DND-41 (cell line): ENCODE measurements around the gene WDR38.

ENCODE experiments used
- ATAC-seq: fragments of 200-7000 bp; cut with Tn5 transposase; 3 replicates; pipeline ENCODE4 v1.9.1; 2021; ENCODE audit warnings: low read depth; ENCODE audit not compliant: insufficient read depth
- DNase-seq: peaks from one replicate; pipeline ENCODE4 v3.0.0-alpha.2; 2020
- H2AFZ ChIP-seq: 2 replicates; pipeline ENCODE4 v1.6.0; 2012; ENCODE audit warnings: low read depth, low read length
- H3K27ac ChIP-seq: 2 replicates; pipeline ENCODE4 v1.5.1; 2012; ENCODE audit warnings: low read length, inconsistent platforms
- H3K27me3 ChIP-seq: fragments of 200-600 bp; sonication (generic); 2 replicates; pipeline ENCODE4 v1.6.0; 2012; ENCODE audit warnings: low read length, mild to moderate bottlenecking, inconsistent platforms; ENCODE audit not compliant: insufficient read depth, poor library complexity
- H3K36me3 ChIP-seq: 2 replicates; pipeline ENCODE4 v1.5.1; 2012; ENCODE audit warnings: low read length, inconsistent platforms; ENCODE audit not compliant: insufficient read depth
- H3K4me1 ChIP-seq: 2 replicates; pipeline ENCODE4 v1.5.1; 2012; ENCODE audit warnings: mild to moderate bottlenecking, low read length; ENCODE audit not compliant: insufficient read depth
- H3K4me2 ChIP-seq: 2 replicates; pipeline ENCODE4 v1.6.0; 2012; ENCODE audit warnings: mild to moderate bottlenecking, moderate library complexity, low read length, inconsistent platforms; ENCODE audit not compliant: insufficient read depth
- H3K4me3 ChIP-seq, 2 experiments: fragments of 200-600 bp in 1 of 2; shearing (Covaris generic) in 1 of 2; 2 replicates each; pipeline ENCODE4 v1.5.1; 2012 to 2016; ENCODE audit warnings: inconsistent platforms in 2 of 2, low read length in 2 of 2, mild to moderate bottlenecking in 2 of 2, low read depth in 1 of 2, moderate library complexity in 1 of 2
- H3K79me2 ChIP-seq: 2 replicates; pipeline ENCODE4 v1.6.0; 2012; ENCODE audit warnings: low read length, inconsistent platforms; ENCODE audit not compliant: insufficient read depth
- H3K9ac ChIP-seq: 2 replicates; pipeline ENCODE4 v1.6.0; 2012; ENCODE audit warnings: low read depth, mild to moderate bottlenecking, inconsistent platforms, low read length, moderate library complexity
- H3K9me3 ChIP-seq: 2 replicates; pipeline ENCODE4 v1.5.1; 2012; ENCODE audit warnings: low read length, moderate library complexity, mild to moderate bottlenecking, inconsistent platforms; ENCODE audit not compliant: insufficient read depth, severe bottlenecking
- H4K20me1 ChIP-seq: 2 replicates; pipeline ENCODE4 v1.6.0; 2012; ENCODE audit warnings: low read length; ENCODE audit not compliant: insufficient read depth
- EZH2 ChIP-seq: IDR thresholded peaks from 3 replicates; pipeline ENCODE4 v1.6.1; 2012; ENCODE audit warnings: borderline replicate concordance, low read depth, mild to moderate bottlenecking, moderate library complexity, low read length, inconsistent platforms; ENCODE audit not compliant: severe bottlenecking
- TF ChIP-seq, protein P1 (sequence below): IDR thresholded peaks from 2 replicates; pipeline ENCODE4 v1.5.1; 2012; ENCODE audit warnings: borderline replicate concordance, low read length, moderate library complexity, mild to moderate bottlenecking; ENCODE audit not compliant: poor library complexity, severe bottlenecking; ENCODE audit errors: extremely low read depth

The WDR38 gene

DNA sequence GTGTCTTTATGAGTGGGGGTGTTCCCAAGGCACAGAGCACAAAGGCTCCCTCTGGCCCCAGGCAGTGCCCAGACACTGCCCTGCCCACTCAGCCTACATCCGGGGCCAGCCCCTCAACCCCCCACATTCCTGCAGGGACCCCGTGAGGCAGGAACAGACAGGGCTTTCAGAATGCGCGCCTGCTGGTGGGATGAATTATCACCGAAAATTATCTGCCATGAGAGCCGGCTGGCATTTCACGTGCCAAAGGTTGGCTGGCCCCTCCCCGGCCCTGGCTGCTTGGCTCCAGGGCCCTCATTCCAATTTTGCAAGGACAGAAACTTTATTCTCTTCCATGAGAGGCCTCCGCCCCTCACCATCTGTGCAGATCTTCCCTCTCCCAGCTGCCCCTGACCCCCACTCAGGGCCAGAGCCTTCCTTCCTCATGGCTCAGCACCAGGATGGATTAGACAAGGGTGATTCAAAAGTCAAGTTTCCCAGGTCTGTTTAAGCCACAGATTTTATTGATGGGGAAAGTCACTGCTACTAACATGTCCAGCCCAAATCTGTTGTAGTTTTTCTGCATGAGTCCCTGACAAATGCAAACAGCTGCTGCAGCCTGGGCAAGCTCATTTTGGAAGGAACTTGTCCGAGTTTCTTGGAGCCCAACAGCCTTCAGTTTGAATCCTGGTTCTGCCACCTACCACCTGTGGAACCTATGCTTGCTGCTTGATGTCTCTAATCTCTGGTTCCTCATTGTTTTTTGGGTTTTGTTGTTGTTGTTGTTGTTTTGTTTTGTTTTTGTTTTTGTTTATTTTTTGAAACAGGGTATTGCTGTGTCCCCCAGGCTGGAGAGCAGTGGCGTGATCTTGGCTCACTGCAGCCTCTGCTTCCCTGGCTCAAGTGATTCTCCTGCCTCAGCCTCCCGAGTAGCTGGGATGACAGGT, 32.3 kb upstream of the WDR38 start:
- H3K36me3 ChIP-seq = no peaks in the 10 kb centered on the region
- no peak overlapping the region for H3K4me3 ChIP-seq
- no peaks in the 10 kb centered on the region for H3K79me2 ChIP-seq
- no peak overlapping the region for H2AFZ ChIP-seq
- no peak overlapping the region for H3K4me2 ChIP-seq
- TF ChIP-seq, protein P1, sequence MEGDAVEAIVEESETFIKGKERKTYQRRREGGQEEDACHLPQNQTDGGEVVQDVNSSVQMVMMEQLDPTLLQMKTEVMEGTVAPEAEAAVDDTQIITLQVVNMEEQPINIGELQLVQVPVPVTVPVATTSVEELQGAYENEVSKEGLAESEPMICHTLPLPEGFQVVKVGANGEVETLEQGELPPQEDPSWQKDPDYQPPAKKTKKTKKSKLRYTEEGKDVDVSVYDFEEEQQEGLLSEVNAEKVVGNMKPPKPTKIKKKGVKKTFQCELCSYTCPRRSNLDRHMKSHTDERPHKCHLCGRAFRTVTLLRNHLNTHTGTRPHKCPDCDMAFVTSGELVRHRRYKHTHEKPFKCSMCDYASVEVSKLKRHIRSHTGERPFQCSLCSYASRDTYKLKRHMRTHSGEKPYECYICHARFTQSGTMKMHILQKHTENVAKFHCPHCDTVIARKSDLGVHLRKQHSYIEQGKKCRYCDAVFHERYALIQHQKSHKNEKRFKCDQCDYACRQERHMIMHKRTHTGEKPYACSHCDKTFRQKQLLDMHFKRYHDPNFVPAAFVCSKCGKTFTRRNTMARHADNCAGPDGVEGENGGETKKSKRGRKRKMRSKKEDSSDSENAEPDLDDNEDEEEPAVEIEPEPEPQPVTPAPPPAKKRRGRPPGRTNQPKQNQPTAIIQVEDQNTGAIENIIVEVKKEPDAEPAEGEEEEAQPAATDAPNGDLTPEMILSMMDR = no peak
- TF ChIP-seq EZH2 = no peak
- DNase-seq = no peak
- H3K4me1 ChIP-seq = peaks cover 16% of the 10 kb centered on the region
- no peaks in the 10 kb centered on the region for H3K27me3 ChIP-seq
- no peaks in the 10 kb centered on the region for H4K20me1 ChIP-seq
- H3K9me3 ChIP-seq = no peaks in the 10 kb centered on the region
- ATAC-seq = no peak
- H3K9ac ChIP-seq = no peak overlapping the region
- no peak overlapping the region for H3K27ac ChIP-seq

DNA sequence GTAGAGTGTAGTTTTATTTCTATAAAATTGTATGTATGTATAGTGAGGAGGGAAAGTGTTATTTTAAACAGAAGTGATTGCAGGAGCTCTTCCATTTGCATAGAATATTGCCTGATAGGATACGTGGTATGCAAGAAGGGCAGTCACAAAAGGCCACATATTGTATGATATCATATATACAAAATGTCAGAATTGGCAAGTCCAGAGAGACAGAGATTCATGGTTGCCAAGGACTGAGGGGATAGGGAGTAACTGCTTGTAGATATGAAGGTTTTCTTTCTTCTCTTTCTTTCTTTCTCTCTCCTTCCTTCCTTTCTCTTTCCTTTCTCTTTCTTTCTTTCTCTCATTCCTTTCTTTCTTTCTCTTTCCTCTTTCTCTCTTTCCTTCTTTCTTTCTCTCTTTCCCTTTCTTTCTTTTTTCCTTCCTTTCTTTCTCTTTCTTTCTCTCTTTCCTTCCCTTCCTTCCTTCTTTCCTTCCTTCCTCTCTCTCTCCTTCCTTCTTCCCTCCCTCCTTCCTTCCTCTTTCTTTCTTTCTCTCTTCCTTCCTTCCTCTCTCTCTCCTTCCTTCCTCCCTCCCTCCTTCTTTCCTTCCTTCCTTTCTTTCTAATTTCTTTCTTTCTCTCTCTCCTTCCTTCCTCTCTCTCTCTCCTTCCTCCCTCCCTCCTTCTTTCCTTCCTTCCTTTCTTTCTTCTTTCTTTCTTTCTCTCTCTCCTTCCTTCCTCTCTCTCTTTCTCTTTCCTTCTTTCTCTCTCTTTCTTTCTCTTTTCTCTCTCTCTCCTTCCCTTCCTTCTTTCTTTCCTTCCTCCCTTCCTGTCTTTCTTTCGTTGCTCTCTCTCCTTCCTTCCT, 24.5 kb upstream of the WDR38 start:
- H2AFZ ChIP-seq = no peak overlapping the region
- ATAC-seq = no peak

DNA sequence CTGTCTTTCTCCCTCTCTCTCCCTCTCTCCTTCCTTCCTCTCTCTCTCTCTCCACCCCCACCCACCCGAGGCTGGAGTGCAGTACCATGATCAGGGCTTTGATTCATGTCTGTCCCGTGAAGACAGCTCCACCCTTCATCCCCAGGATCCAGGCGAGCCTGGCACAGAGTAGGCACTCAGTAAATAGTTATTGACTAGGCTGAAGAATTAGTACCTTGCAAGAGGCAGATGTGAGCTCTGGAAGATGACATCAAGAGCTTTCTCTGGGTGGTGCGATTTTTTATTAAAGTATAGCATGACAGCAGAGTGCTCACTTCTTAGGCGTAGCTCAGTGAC, 24.0 kb upstream of the WDR38 start:
- H3K4me1 ChIP-seq = no peaks in the 10 kb centered on the region
- no peaks in the 10 kb centered on the region for H3K9me3 ChIP-seq
- H2AFZ ChIP-seq = no peak overlapping the region
- ATAC-seq (no peak), DNase-seq (no peak)
- H3K79me2 ChIP-seq = no peaks in the 10 kb centered on the region
- no peaks in the 10 kb centered on the region for H3K36me3 ChIP-seq
- TF ChIP-seq EZH2 = no peak
- no peak overlapping the region for H3K4me3 ChIP-seq
- H3K9ac ChIP-seq = no peak overlapping the region
- no peak overlapping the region for H3K4me2 ChIP-seq
- H3K27me3 ChIP-seq = no peaks in the 10 kb centered on the region
- H4K20me1 ChIP-seq = no peaks in the 10 kb centered on the region
- H3K27ac ChIP-seq = no peak overlapping the region

More for the DNA sequence above, 24.5 kb upstream of the WDR38 start:
- H3K4me3 ChIP-seq = no peak overlapping the region
- H3K9ac ChIP-seq = no peak overlapping the region
- H3K4me1 ChIP-seq = no peaks in the 10 kb centered on the region
- DNase-seq = no peak
- no peaks in the 10 kb centered on the region for H3K9me3 ChIP-seq
- H3K79me2 ChIP-seq = no peaks in the 10 kb centered on the region
- no peak for TF ChIP-seq EZH2
- TF ChIP-seq, protein P1 = no peak
- no peak overlapping the region for H3K27ac ChIP-seq
- H3K36me3 ChIP-seq = no peaks in the 10 kb centered on the region
- no peaks in the 10 kb centered on the region for H3K27me3 ChIP-seq
- no peak overlapping the region for H3K4me2 ChIP-seq
- H4K20me1 ChIP-seq = no peaks in the 10 kb centered on the region

DNA sequence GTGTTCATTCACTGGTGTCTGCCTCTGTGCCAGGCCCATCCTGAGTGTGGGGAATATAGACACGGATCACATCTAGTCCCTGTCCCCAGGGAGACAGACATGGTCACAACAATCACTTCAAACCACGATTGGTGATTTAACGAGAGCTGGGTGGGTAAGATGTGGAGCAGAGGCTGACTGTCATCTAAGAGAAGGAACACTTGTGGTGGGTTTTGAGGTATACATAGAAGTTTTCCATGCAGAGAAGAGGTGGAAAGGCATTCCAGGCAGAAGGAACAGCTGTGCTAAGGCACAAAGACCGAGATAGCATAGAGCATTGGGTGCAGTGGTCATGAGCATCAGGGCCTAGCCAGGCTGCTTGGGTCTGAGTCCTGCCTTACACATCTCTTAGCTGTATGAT, 22.7 kb upstream of the WDR38 start:
- no peak for DNase-seq
- no peaks in the 10 kb centered on the region for H3K79me2 ChIP-seq
- no peak overlapping the region for H3K4me2 ChIP-seq
- no peak for TF ChIP-seq EZH2
- TF ChIP-seq, protein P1 = no peak
- no peaks in the 10 kb centered on the region for H3K27me3 ChIP-seq
- ATAC-seq = no peak
- no peak overlapping the region for H2AFZ ChIP-seq
- no peaks in the 10 kb centered on the region for H3K9me3 ChIP-seq
- H3K36me3 ChIP-seq = no peaks in the 10 kb centered on the region
- no peak overlapping the region for H3K4me3 ChIP-seq
- H3K9ac ChIP-seq = no peak overlapping the region
- H3K27ac ChIP-seq = no peak overlapping the region
- no peaks in the 10 kb centered on the region for H4K20me1 ChIP-seq
- no peaks in the 10 kb centered on the region for H3K4me1 ChIP-seq
